Measurements from ENCODE around the gene BMAL2.
A peak's percentile ranks its signal among the peaks of the same experiment; 100 is the strongest.

Gene BMAL2, protein sequence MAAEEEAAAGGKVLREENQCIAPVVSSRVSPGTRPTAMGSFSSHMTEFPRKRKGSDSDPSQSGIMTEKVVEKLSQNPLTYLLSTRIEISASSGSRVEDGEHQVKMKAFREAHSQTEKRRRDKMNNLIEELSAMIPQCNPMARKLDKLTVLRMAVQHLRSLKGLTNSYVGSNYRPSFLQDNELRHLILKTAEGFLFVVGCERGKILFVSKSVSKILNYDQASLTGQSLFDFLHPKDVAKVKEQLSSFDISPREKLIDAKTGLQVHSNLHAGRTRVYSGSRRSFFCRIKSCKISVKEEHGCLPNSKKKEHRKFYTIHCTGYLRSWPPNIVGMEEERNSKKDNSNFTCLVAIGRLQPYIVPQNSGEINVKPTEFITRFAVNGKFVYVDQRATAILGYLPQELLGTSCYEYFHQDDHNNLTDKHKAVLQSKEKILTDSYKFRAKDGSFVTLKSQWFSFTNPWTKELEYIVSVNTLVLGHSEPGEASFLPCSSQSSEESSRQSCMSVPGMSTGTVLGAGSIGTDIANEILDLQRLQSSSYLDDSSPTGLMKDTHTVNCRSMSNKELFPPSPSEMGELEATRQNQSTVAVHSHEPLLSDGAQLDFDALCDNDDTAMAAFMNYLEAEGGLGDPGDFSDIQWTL

DNA sequence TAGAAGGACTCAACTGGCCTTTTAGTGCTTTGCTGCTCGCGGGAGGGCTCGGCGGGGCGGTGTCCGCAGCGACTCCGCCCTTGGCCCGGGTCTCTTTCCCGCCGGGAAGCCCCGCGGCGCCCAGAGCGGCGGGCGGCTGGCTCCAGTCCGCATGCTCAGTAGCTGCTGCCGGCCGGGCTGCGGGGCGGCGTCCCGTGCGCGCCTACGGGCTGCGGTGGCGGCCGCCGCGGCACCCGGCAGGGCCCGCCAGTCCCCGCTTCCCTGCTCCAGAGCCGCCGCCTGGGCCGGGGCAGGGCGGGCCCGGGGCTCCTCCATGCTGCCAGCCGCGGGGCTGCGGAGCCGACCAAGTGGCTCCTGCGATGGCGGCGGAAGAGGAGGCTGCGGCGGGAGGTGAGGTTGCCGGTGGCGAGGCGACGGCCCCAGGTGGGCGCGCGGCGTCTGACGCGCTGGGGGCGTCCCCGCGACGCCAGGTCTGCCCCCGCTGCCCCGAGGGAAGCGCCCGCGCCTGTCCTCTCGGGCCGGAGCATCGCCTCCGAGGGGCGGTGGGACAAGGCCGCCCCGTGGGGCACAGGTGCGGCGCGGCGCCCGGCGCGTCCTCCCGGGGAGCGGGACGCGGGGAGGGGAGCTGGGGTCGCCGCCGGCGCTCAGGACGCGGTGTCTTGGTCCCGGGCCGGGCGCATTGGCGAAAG, at the start of gene BMAL2:
Gene BMAL2, plus strand, starts transcription at position 123 of the 689 bp plus-strand sequence. Its CDS starts 237 bp downstream, at position 360.
- peak; percentile 65 for DNase-seq
- H3K27ac ChIP-seq (ENCODE audit: low read length) = peak within 1 kb of the TSS; percentile 81
- no peaks in the 10 kb centered on the region; the same call in 1 of the 2 replicates for H4K20me1 ChIP-seq (ENCODE audit: insufficient read depth, low read length)

DNA sequence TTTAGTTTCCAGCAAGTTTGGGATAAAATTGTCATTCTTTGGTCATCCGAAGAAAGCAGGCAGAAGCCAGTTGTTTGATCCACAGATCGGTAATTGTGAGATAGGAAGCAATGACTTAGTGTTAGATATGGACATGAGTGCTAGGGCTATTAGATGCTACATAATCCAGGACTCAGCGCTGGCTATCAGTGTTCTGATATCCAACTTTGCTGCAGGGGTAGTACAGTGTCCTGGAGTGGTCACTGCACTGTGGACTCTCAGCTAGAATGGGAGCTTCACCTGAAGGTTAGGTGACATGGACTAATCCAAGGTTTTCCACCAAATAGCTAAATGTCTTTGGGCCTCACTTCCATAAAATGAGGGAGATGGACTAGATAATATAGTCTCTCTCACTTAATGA, 48.6 kb upstream of the BMAL2 start:
- Histone ChIP-seq H3K4me3 (ENCODE audit: low read length) (no peak overlapping the region), H3F3A (ENCODE audit: insufficient read depth, low read length) (no peaks in the 10 kb centered on the region), H2AFZ (ENCODE audit: low read length) (no peak overlapping the region), H3K9ac (ENCODE audit: low read length) (no peak overlapping the region), H3K27ac (ENCODE audit: low read length) (no peak overlapping the region), H3K79me2 (ENCODE audit: low read length) (peaks cover 95% of the 10 kb centered on the region), H3K4me2 (ENCODE audit: low read depth, low read length) (no peak overlapping the region), H3K27me3 (replicated peaks; ENCODE audit: insufficient read depth, low read length) (no peaks in the 10 kb centered on the region), H3K36me3 (replicated peaks; ENCODE audit: insufficient read depth, low read length) (no peaks in the 10 kb centered on the region; the same call in 1 of the 2 replicates), H3K9me3 (replicated peaks; ENCODE audit: insufficient read depth, low read length) (no peaks in the 10 kb centered on the region), H3K4me1 (ENCODE audit: low read length) (no peaks in the 10 kb centered on the region), H3K9me2 (replicated peaks; ENCODE audit: insufficient read depth, low read length) (no peaks in the 10 kb centered on the region), H4K20me1 (ENCODE audit: insufficient read depth, low read length) (no peaks in the 10 kb centered on the region)
- no peak for DNase-seq
- TF ChIP-seq EZH2 (optimal IDR thresholded peaks at IDR 0.05; ENCODE audit: low read depth, low read length) (no peak), EZH2phosphoT487 (IDR thresholded peaks at IDR 0.05; ENCODE audit: low read length) (no peak)
- TF ChIP-seq, protein P1, sequence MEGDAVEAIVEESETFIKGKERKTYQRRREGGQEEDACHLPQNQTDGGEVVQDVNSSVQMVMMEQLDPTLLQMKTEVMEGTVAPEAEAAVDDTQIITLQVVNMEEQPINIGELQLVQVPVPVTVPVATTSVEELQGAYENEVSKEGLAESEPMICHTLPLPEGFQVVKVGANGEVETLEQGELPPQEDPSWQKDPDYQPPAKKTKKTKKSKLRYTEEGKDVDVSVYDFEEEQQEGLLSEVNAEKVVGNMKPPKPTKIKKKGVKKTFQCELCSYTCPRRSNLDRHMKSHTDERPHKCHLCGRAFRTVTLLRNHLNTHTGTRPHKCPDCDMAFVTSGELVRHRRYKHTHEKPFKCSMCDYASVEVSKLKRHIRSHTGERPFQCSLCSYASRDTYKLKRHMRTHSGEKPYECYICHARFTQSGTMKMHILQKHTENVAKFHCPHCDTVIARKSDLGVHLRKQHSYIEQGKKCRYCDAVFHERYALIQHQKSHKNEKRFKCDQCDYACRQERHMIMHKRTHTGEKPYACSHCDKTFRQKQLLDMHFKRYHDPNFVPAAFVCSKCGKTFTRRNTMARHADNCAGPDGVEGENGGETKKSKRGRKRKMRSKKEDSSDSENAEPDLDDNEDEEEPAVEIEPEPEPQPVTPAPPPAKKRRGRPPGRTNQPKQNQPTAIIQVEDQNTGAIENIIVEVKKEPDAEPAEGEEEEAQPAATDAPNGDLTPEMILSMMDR (IDR thresholded peaks at IDR 0.05; ENCODE audit: low read length) = no peak

More for the DNA sequence above, at the start of gene BMAL2:
- no peaks in the 10 kb centered on the region for H3K9me3 ChIP-seq (replicated peaks; ENCODE audit: insufficient read depth, low read length)
- peak within 1 kb of the TSS; percentile 77 for H3K9ac ChIP-seq (ENCODE audit: low read length)
- H3K79me2 ChIP-seq (ENCODE audit: low read length) = peaks cover 43% of the 10 kb centered on the region
- no peaks in the 10 kb centered on the region for H3K36me3 ChIP-seq (replicated peaks; ENCODE audit: insufficient read depth, low read length)
- peak within 1 kb of the TSS; percentile 99 for H2AFZ ChIP-seq (ENCODE audit: low read length)
- TF ChIP-seq EZH2phosphoT487 (IDR thresholded peaks at IDR 0.05; ENCODE audit: low read length) (no peak), EZH2 (optimal IDR thresholded peaks at IDR 0.05; ENCODE audit: low read depth, low read length) (no peak)
- TF ChIP-seq, protein P1 (IDR thresholded peaks at IDR 0.05; ENCODE audit: low read length) = no peak
- H3K4me1 ChIP-seq (ENCODE audit: low read length) = peaks cover 30% of the 10 kb centered on the region
- no peaks in the 10 kb centered on the region for H3K27me3 ChIP-seq (replicated peaks; ENCODE audit: insufficient read depth, low read length)
- peak within 1 kb of the TSS; percentile 87 for H3K4me2 ChIP-seq (ENCODE audit: low read depth, low read length)
- H3K4me3 ChIP-seq (ENCODE audit: low read length) = peak within 1 kb of the TSS; percentile 93
- H3K9me2 ChIP-seq (replicated peaks; ENCODE audit: insufficient read depth, low read length) = no peaks in the 10 kb centered on the region
- peaks cover 28% of the 10 kb centered on the region for H3F3A ChIP-seq (ENCODE audit: insufficient read depth, low read length)

DNA sequence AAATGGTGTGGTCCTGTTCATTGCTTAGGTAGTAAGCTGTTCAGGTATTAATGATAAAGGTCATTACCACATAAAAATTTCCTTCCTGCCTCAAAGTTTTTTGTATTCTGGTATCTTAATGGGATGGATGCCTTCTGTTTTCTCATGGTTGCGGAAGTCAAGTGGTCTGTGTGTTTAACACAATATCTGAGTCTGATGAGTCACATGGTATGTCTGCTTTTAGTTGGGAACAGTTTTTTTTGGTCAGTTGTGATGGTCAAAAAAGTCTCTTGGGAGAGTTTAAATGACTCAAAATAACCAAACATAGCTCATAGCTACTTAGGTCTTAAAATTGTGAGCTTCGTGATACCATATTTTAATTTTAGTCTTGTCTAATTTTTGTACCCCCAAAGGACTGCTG, 47.9 kb upstream of the BMAL2 start:
- TF ChIP-seq, protein P1 (IDR thresholded peaks at IDR 0.05; ENCODE audit: low read length) = no peak
- no peak for TF ChIP-seq EZH2 (optimal IDR thresholded peaks at IDR 0.05; ENCODE audit: low read depth, low read length)
- no peak for TF ChIP-seq EZH2phosphoT487 (IDR thresholded peaks at IDR 0.05; ENCODE audit: low read length)
- no peaks in the 10 kb centered on the region for H3K27me3 ChIP-seq (replicated peaks; ENCODE audit: insufficient read depth, low read length)
- H3K4me1 ChIP-seq (ENCODE audit: low read length) = 0 out of 2 replicates have a peak, but pooled peaks cover 7% of the 10 kb centered on the region
- no peaks in the 10 kb centered on the region for H3K9me3 ChIP-seq (replicated peaks; ENCODE audit: insufficient read depth, low read length)
- H3K4me3 ChIP-seq (ENCODE audit: low read length) = no peak overlapping the region
- H3K27ac ChIP-seq (ENCODE audit: low read length) = no peak overlapping the region
- no peak for DNase-seq
- no peak overlapping the region for H2AFZ ChIP-seq (ENCODE audit: low read length)
- H3K4me2 ChIP-seq (ENCODE audit: low read depth, low read length) = no peak overlapping the region
- H3K9ac ChIP-seq (ENCODE audit: low read length) = no peak overlapping the region
- H3K36me3 ChIP-seq (replicated peaks; ENCODE audit: insufficient read depth, low read length) = no peaks in the 10 kb centered on the region; the same call in 1 of the 2 replicates
- no peaks in the 10 kb centered on the region for H3F3A ChIP-seq (ENCODE audit: insufficient read depth, low read length)
- no peaks in the 10 kb centered on the region for H4K20me1 ChIP-seq (ENCODE audit: insufficient read depth, low read length)
- peaks cover 94% of the 10 kb centered on the region for H3K79me2 ChIP-seq (ENCODE audit: low read length)
- H3K9me2 ChIP-seq (replicated peaks; ENCODE audit: insufficient read depth, low read length) = no peaks in the 10 kb centered on the region

Data from MM.1S (cell line).